ENCODE results near the gene SSX4B.
"Not testable (repeated sequence)": the region's sequence is repeated elsewhere in the genome, so short reads cannot be mapped to it uniquely, and the experiment has no call there.

The SSX4B gene

GRCh38 chrX:48359281-48359680, 52.5 kb downstream of the SSX4B start:
- H3K36me3 ChIP-seq (ENCODE audit: control insufficient read depth, insufficient read depth, low read length) = not testable (repeated sequence)

GRCh38 chrX:48357681-48358080, 54.1 kb downstream of the SSX4B start:
- H3K36me3 ChIP-seq (ENCODE audit: control insufficient read depth, insufficient read depth, low read length) = no peaks in the 10 kb centered on the region
- TF ChIP-seq CTCF (IDR thresholded peaks at IDR 0.05; ENCODE audit: insufficient read depth, low read length, poor library complexity, severe bottlenecking) = no peak
- H3K4me3 ChIP-seq (replicated peaks; ENCODE audit: low read depth, low read length) = no peak overlapping the region
- no peak for DNase-seq (ENCODE audit: extremely low read depth, insufficient read length)
- no peaks in the 10 kb centered on the region for H3K27me3 ChIP-seq (replicated peaks; ENCODE audit: control insufficient read depth, insufficient read depth, low read length)

More at GRCh38 chrX:48359281-48359680, 52.5 kb downstream of the SSX4B start:
- H3K27me3 ChIP-seq (replicated peaks; ENCODE audit: control insufficient read depth, insufficient read depth, low read length); DNase-seq (ENCODE audit: extremely low read depth, insufficient read length); H3K4me3 ChIP-seq (replicated peaks; ENCODE audit: low read depth, low read length): not testable (repeated sequence)

GRCh38 chrX:48356315-48357094, 55.3 kb downstream of the SSX4B start, which contains the start of gene SSX3:
Gene SSX3, minus strand, starts transcription at chrX:48356703. Its CDS starts 1,454 bp downstream, at chrX:48355249.
- H3K4me3 ChIP-seq (replicated peaks; ENCODE audit: low read depth, low read length); H3K36me3 ChIP-seq (ENCODE audit: control insufficient read depth, insufficient read depth, low read length); DNase-seq (ENCODE audit: extremely low read depth, insufficient read length); H3K27me3 ChIP-seq (replicated peaks; ENCODE audit: control insufficient read depth, insufficient read depth, low read length): not testable (repeated sequence)
